Right lobe of liver (tissue), 6 donors: Measurements from ENCODE around the gene TBCK. TPM values are rescaled to one million over a fixed set of nuclear protein-coding genes. Genes with fewer than 3 reads are reported as not detected.

Source experiments
- ATAC-seq, 4 donors: fragments of 200-7000 bp; cut with Tn5 transposase; one replicate each; pipeline ENCODE4 v1.9.1; 2020; ENCODE audit warnings: mild to moderate bottlenecking in 4 of 4, moderate library complexity in 4 of 4
- DNase-seq, 3 donors: peaks; one replicate each; pipeline ENCODE4 v3.0.0-alpha.2; 2020
- H3K27ac ChIP-seq, 3 donors: fragments of 200-600 bp; one replicate each; pipeline ENCODE4 v1.8.0; 2022
- H3K27me3 ChIP-seq, 2 donors: fragments of 200-600 bp; one replicate each; pipeline ENCODE4 v1.8.0; 2022
- H3K36me3 ChIP-seq, 4 donors: fragments of 200-600 bp; sonication (generic) in 1 of 4; one replicate each; pipeline versions ENCODE4 v1.5.1 to v1.8.0; 2017 to 2022; ENCODE audit warnings: control low read depth in 1 of 4
- H3K4me1 ChIP-seq, 4 donors: fragments of 200-600 bp; sonication (generic) in 1 of 4; one replicate each; pipeline versions ENCODE4 v1.5.1 to v1.8.0; 2017 to 2022; ENCODE audit warnings: control low read depth in 1 of 4
- H3K4me3 ChIP-seq, 3 donors: fragments of 200-600 bp; one replicate each; pipeline ENCODE4 v1.8.0; 2022
- H3K9me3 ChIP-seq, 4 donors: fragments of 200-600 bp; sonication (generic) in 1 of 4; one replicate each; pipeline versions ENCODE4 v1.5.1 to v1.8.0; 2017 to 2022; ENCODE audit warnings: control low read depth in 1 of 4
- CTCF ChIP-seq, 4 donors: fragments of 200-600 bp in 3 of 4; fragments of 450-650 bp in 1 of 4; IDR thresholded peaks; one replicate each; pipeline versions ENCODE4 v1.5.1 to v1.8.0; 2016 to 2022; ENCODE audit warnings: antibody characterized with exemption in 4 of 4, mild to moderate bottlenecking in 2 of 4
- POLR2A ChIP-seq: fragments of 450-650 bp; IDR thresholded peaks from one replicate; pipeline ENCODE4 v1.6.1; 2017; ENCODE audit warnings: antibody characterized with exemption, mild to moderate bottlenecking
- WGBS: methylation state at CpG from one replicate; pipeline ENCODE4 v1.1.6; 2018; ENCODE audit warnings: low coverage, low lambda C conversion rate; ENCODE audit not compliant: insufficient coverage; ENCODE audit errors: missing lambda C conversion rate; 5-methylcytosine and 5-hydroxymethylcytosine counted together
- intact Hi-C, 2 donors: fragments of 100-400 bp; cut with DNase I; formaldehyde crosslinking; loops; one replicate each; pipeline versions ENCODE4 v1.11.2 to v1.14.1; 2022
- total RNA-seq, 6 experiments: library from RNA; depleted of rRNA in 2 of 6; stranded (reverse); fragments of >200 nt in 2 of 6; fragmentation: NEBNext Ultra II Directional in 3 of 6; extraction: Animal tissue kit (Norgen Biotek cat#: 25700) in 3 of 6; gene quantifications; one replicate each; pipeline versions ENCODE4 v1.1.0 to v1.2.4, GENCODE V29; 2016 to 2023
- donor health status: DM: no; HTN: yes; CAD: no.
- donor health status: DM: no; HTN: no; CAD: no.
- donor health status: DM: no; HTN: no; CAD: no.
- donor health status: DM: no; HTN: yes; CAD: no.
- donor health status: DM: no; HTN: yes; CAD: no.

Gene TBCK
- total RNA-seq, 6 experiments from 2014 or later = 15.1 to 20.1 (median 16.8) TPM

DNA sequence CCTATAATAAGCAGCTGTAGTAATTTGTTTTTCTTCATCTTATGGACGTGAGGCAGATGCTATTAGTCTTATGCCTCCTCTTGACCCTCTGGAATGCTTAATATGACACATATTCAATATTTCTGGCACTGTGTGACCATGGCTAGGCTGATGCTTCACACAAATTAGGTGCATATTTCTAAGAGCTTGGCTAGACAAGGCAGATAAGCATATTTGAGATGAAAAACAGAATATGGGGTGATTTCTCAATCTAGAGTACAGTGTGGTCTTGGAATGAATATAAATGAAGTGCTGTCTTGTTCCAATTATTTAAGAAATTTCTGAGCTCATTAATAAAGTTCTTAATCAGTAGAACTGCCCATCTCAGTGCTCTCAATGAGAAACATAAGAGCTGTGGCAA, 264.5 kb downstream of the TBCK start:
- no peaks in the 10 kb centered on the region for H3K27me3 ChIP-seq
- TF ChIP-seq POLR2A = no peak
- no peak for TF ChIP-seq CTCF (IDR thresholded peaks at IDR 0.05)
- no peaks in the 10 kb centered on the region for H3K9me3 ChIP-seq
- no peak overlapping the region for H3K27ac ChIP-seq
- WGBS = 64% methylated on average over 1 of the region's 1 CpG
- H3K4me1 ChIP-seq = no peaks in the 10 kb centered on the region
- H3K36me3 ChIP-seq = no peaks in the 10 kb centered on the region
- H3K4me3 ChIP-seq = no peak overlapping the region
- intact Hi-C loops = no loop called here
- no peak for ATAC-seq
- DNase-seq = no peak

GRCh38 chr4:106049490-106049889, 266.5 kb downstream of the TBCK start:
- no peaks in the 10 kb centered on the region for H3K27me3 ChIP-seq
- intact Hi-C loops = no loop called here
- no peaks in the 10 kb centered on the region for H3K9me3 ChIP-seq
- no peak overlapping the region for H3K4me3 ChIP-seq
- TF ChIP-seq POLR2A (no peak), CTCF (IDR thresholded peaks at IDR 0.05) (no peak)
- no peaks in the 10 kb centered on the region for H3K4me1 ChIP-seq
- DNase-seq = no peak
- no peak overlapping the region for H3K27ac ChIP-seq
- ATAC-seq = no peak
- no peaks in the 10 kb centered on the region for H3K36me3 ChIP-seq

- WGBS = 73% methylated on average over 2 of the region's 2 CpGs
- H3K9me3 ChIP-seq = no peaks in the 10 kb centered on the region
- no peak overlapping the region for H3K4me3 ChIP-seq
- H3K4me1 ChIP-seq = no peaks in the 10 kb centered on the region
- no peak overlapping the region for H3K27ac ChIP-seq
- no peaks in the 10 kb centered on the region for H3K27me3 ChIP-seq
- intact Hi-C loops = no loop called here
- DNase-seq = no peak
- no peak for ATAC-seq
- no peaks in the 10 kb centered on the region for H3K36me3 ChIP-seq
- TF ChIP-seq POLR2A = no peak
Observed at GRCh38 chr4:106048250-106048971, 267.6 kb downstream of the TBCK start.

- no peak overlapping the region for H3K4me3 ChIP-seq
- H3K27ac ChIP-seq = no peak overlapping the region
- no peaks in the 10 kb centered on the region for H3K9me3 ChIP-seq
- no peaks in the 10 kb centered on the region for H3K4me1 ChIP-seq
- whole genome bisulfite sequencing = 100% methylated on average over 3 of the region's 3 CpGs
- TF ChIP-seq CTCF (IDR thresholded peaks at IDR 0.05) (no peak), POLR2A (no peak)
- no peaks in the 10 kb centered on the region for H3K36me3 ChIP-seq
- intact Hi-C loops = no loop called here
- no peaks in the 10 kb centered on the region for H3K27me3 ChIP-seq
- DNase-seq (no peak), ATAC-seq (no peak)
Observed at GRCh38 chr4:106046083-106046482, 269.9 kb downstream of the TBCK start.

DNA sequence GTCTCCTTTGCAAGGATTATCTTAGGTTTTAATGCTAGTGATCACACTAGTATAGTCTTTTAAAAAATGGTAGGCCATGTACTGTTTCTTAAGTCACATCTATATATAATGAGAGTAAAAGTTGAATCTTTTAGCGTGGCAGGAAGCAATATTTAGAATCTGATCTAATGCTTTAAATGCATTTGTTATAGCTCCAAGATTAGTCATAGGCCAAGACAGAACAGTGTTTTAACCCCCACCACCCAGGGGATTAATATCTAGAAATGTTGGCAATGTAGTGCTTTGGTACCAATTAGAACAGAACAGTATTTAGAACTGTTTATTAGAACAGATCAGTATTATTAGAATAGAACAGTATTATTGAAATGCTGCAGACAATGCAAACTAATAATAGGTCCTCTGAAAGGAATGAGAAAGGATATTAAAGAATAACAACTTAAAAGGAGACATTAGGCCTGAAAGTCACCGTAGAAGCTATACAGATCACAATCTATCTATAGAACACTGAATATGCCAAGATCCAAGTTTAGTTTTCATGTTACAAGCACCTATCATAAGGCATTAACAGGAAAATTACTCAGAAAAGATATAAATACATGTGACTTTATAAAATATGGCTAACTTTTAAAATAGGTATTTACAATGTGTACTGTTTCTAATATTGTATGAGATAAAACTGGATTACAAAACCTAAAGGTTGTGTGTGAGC, 274.6 kb downstream of the TBCK start:
- no peak overlapping the region for H3K4me3 ChIP-seq
- DNase-seq (no peak), ATAC-seq (no peak)
- H3K27ac ChIP-seq = no peak overlapping the region
- no peaks in the 10 kb centered on the region for H3K4me1 ChIP-seq
- TF ChIP-seq CTCF (IDR thresholded peaks at IDR 0.05) = no peak
- TF ChIP-seq POLR2A = no peak
- no peaks in the 10 kb centered on the region for H3K9me3 ChIP-seq
- no peaks in the 10 kb centered on the region for H3K27me3 ChIP-seq
- 80% methylated on average over 2 of the region's 2 CpGs for WGBS
- intact Hi-C loops = no loop called here
- no peaks in the 10 kb centered on the region for H3K36me3 ChIP-seq
